HG02623 (cell line): ENCODE measurements around the gene PLD1.
"Not testable (repeated sequence)": the region's sequence is repeated elsewhere in the genome, so short reads cannot be mapped to it uniquely, and the experiment has no call there.

Experiments used
- ATAC-seq: cut with Tn5 transposase; IDR thresholded peaks from one replicate; pipeline ENCODE4 v1.9.1; 2021; ENCODE audit warnings: moderate library complexity; ENCODE audit not compliant: unreplicated experiment

The PLD1 gene

GRCh38 chr3:171640520-171641412 lies 169.5 kb downstream of the PLD1 start:
- ATAC-seq, result no peak

DNA sequence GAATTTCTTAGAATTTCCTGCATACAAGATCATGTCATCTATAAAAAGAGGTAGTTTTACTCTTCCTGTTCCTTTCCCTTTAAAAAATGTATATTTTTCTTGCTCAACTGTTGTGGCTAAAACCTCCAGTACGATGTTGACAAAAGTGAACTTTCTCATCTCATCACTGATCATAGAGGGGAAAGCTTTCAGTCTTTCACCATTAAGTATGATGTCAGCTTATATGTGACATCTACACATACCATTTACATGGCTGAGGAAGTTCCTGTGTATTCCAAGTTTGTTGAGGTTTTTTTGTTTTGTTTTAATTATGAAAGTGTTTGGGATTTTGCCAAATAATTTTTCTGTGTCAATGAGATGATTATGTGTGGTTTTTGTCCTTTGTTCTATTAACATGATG lies 173.6 kb downstream of the PLD1 start:
- no peak for ATAC-seq

GRCh38 chr3:171632766-171633165 lies 177.5 kb downstream of the PLD1 start:
- ATAC-seq, result no peak

GRCh38 chr3:171626799-171627198 lies 183.5 kb downstream of the PLD1 start:
- ATAC-seq, result not testable (repeated sequence)

DNA sequence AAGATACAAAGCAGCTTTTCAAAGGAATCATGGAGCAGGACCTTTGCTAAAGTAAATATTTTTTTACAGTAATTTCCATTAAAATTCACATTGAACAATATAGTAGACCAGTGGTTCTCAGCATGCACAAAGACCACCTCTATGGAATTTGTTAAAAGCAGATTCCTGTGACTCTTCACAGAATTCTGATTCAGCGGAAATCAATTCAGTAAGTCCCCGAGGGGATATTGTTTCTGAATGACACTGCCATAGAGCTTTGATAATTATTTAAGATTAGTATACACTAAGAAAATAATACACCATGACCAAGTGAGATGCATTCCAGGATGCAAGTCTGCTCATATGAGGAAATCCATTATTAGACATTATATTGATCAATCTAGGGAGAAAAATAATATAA lies 188.2 kb downstream of the PLD1 start:
- no peak for ATAC-seq

DNA sequence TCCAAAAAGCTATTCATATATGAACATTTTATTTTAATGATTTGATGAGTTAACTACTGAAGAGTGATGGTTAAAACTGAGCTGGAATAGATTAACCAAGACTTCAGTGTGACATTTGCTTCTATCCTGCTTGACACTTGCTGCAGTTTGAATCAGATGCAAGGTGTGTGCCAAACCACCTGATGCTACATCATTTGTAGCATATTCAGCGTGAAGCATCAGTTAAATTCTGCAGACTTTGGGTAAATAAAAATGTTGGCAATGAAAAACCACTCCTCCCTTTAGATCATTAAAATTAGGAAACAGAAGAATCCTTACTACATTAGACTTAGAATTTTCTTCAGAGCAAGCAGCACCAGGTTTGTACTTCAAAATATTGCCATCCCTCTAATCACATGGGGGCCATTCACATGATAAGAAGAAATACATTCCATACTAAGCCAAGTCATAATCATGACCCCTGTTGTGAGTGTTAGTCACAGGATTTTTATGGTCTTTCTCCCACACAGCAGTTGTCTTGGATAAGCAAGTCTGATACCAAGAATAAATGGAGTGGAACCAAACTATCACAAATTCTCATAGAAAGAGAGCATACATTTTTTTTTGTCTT lies 189.4 kb downstream of the PLD1 start:
- ATAC-seq, result no peak

- no peak for ATAC-seq
Observed at GRCh38 chr3:171616798-171617197, 193.5 kb downstream of the PLD1 start.

GRCh38 chr3:171615686-171616085 lies 194.6 kb downstream of the PLD1 start:
- no peak for ATAC-seq

DNA sequence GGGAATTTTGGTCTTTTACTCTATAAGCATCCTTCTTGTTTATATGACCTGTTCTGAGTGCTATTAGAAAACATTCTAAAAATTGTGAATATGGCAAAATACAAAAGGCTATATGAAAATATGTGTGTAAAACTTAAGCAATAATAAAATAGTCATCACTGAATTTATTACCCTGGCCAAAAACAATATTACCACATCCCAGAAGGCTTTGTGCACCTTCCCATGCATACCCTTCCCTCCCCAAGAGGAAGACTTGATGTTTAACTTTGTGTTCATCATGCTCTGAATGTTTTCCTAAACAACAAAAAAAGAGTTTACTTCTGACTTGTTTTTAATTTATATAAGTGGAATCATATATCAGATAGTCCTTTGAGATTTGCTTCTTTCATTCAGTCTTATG lies 195.0 kb downstream of the PLD1 start:
- no peak for ATAC-seq

DNA sequence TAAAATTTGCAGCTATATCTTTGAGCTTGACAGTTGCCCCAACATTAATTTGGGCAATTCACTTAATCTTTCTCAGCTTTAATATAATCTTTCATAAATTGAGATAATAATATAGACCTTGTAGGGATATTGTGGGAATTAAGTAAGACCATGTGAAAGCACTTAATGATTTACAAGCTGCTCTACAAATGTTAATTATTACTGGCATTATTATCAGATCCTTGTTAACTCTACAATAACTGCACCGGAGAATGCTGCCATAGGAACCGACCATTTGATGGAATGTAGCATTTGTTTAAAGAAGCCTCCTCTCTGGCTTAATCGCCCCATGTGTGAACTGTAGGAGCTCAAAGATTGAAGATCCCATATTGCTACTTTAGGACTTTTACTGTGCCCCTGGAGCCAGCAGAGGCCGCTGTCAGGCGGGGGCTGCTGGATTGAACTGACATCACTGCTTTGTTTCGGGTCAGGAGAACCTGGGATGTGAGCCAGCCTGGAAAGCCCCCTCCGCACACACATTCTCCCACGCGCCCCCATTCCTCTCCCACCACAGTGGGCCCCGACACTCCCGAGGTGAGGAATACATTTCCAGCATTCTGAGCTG lies 195.9 kb downstream of the PLD1 start:
- no peak for ATAC-seq

DNA sequence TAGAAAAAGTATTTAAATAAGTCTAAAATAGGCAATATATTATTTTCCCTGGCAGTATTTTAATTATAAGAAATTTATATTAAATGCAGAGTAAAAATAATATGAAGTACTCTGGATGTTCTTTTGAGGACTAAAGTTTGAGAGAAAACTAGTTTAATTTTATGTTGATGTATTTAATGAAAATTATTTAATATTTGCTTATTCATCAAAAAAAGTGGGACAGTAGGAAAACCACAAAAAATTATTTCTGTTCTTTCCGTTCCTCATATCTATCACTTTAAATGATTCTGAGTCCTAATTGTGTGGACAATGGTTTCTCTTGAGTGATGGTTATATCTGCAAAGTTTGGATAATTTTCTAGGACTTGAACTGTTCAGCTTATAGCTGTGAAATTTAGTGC lies 202.8 kb downstream of the PLD1 start:
- ATAC-seq, result no peak

DNA sequence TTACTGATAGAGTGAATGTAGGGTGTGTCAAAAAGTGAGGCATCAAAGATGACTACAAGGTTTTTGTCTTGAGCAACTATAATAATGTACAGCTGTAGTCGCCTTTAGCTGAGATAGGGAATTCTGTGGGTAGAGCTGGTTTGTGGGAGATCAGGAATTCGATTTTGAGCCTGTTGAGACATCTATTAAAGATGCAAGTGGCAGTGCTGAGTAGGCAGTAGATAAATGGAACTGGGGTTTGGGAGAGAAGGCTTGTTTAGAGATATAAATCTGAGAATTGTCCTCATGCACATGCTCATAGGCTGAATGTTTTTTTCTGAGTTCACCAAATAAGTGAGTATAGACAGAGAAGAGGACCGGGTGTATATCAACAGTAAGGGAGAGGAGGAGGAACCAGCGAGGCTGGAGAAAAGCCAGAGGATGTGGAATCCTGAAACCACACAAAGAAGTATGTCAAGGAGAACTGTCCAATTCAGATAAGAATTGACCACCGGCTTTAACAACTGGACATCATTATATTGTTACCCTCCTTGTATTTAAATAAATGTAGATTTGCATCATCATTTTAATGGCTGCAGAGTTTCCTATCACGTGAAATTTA lies 204.0 kb downstream of the PLD1 start:
- no peak for ATAC-seq

- ATAC-seq, result no peak
Observed at GRCh38 chr3:171604370-171604769, 205.9 kb downstream of the PLD1 start.

GRCh38 chr3:171602072-171602471 lies 208.2 kb downstream of the PLD1 start:
- ATAC-seq, result no peak

GRCh38 chr3:171600030-171600429 lies 210.3 kb downstream of the PLD1 start:
- no peak for ATAC-seq

- ATAC-seq, result no peak
Observed at GRCh38 chr3:171598990-171599389, 211.3 kb downstream of the PLD1 start.

DNA sequence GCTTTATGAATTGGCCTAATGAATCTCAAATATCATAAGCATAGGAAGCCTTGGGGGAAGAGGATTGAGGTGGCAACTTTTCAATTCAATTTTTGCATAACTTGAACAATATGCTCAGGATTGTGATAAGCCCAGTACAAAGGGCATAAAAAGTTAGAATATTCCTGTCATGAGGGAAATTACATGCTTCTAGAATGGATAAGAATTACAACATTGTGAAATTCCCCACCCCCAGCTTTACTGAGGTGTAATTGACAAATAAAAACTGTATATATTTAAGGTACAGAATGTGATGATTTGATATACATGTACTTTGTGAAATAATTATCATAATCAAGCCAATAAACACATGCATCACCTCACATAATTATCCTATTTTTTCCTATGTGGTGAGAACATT lies 217.5 kb downstream of the PLD1 start:
- ATAC-seq, result no peak

DNA sequence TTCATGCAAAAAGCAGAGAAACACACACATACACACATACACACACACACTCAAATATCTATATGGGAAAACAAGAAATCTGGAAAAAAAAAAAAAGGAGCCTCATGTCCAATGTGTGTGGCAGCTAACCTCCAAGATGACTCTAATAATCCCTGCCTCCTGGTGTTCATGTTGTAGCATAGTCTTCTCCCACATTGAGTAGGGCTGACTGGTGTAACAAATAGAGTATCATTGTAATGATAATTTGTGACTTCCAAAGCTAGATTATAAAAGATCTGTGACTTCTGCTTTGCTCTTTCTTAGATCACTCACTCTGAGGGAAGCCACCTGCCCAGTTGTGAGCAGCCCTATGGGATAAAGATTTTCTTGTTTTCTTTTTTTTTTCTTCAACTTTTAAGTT lies 219.2 kb downstream of the PLD1 start:
- ATAC-seq, result no peak

- no peak for ATAC-seq
Observed at GRCh38 chr3:171586274-171586673, 224.0 kb downstream of the PLD1 start.

DNA sequence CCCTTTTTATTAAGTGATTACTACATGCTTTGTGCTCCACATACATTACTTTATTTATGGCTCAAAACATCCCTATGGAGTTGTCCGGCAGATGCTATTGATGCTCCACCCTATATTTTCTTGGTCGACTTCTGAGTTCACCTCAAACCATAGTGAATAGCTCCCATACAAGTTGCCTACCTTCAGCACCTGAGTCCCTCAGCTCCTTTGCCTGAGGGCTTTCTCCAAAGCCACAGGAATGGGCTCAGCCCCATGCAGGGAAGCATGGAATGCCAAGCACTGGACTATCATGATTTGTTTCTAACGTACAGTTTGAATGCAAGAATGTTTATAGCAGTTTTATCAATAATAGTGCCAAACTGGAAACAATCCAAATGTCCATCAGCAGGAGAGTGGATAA lies 225.2 kb downstream of the PLD1 start:
- no peak for ATAC-seq

DNA sequence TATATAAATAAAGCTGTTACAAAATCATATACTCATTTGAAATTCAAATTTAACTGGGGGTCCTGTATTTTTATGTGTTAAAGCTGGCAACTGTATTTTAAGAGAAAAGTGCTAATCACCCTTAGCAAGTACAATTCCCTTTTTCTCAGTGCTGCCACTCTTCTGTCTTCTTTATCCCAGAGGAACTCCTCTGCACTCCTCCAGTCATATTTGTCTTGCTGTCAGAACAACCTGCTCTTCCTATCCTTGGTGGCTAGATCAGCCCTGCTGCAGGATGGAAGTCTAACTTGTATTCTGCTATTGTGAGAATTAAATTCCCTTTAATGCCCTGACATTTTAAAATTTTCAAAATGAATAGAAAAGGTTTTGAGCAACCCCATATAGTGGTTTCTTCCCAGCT lies 226.2 kb downstream of the PLD1 start:
- no peak for ATAC-seq
